RKO (cell line): ENCODE measurements around the gene ZNFX1.
"Not testable (repeated sequence)": the region's sequence is repeated elsewhere in the genome, so short reads cannot be mapped to it uniquely, and the experiment has no call there.

Source experiments
- DNase-seq: peaks from one replicate; pipeline ENCODE4 v3.0.0-alpha.2; 2016; ENCODE audit warnings: low spot score

Gene ZNFX1

GRCh38 chr20:49278036-49278817 is at the start of gene ZNFX1:
Gene ZNFX1 (minus strand): TSS chr20:49278057. CDS start chr20:49275839, 2,218 bp downstream.
- DNase-seq = peak; percentile 99

GRCh38 chr20:49326026-49326425 is 48.2 kb upstream of the ZNFX1 start:
- no peak for DNase-seq

- DNase-seq = no peak
Observed at GRCh38 chr20:49324306-49324705, 46.4 kb upstream of the ZNFX1 start.

GRCh38 chr20:49323622-49324238 is 45.9 kb upstream of the ZNFX1 start:
- peak; percentile 71 for DNase-seq

GRCh38 chr20:49320460-49320859 is 42.6 kb upstream of the ZNFX1 start:
- DNase-seq = peak; percentile 79

- no peak for DNase-seq
Observed at GRCh38 chr20:49319208-49319809, 41.5 kb upstream of the ZNFX1 start.

GRCh38 chr20:49318430-49319207 is 40.8 kb upstream of the ZNFX1 start:
- DNase-seq = no peak

GRCh38 chr20:49318091-49318429 is 40.2 kb upstream of the ZNFX1 start:
- DNase-seq = no peak

- no peak for DNase-seq
Observed at GRCh38 chr20:49316704-49317103, 38.8 kb upstream of the ZNFX1 start.

- DNase-seq = no peak
Observed at GRCh38 chr20:49315580-49315979, 37.7 kb upstream of the ZNFX1 start.

- not testable (repeated sequence) for DNase-seq
Observed at GRCh38 chr20:49314052-49314451, 36.2 kb upstream of the ZNFX1 start.

- DNase-seq = no peak
Observed at GRCh38 chr20:49313283-49313682, 35.4 kb upstream of the ZNFX1 start.

- DNase-seq = no peak
Observed at GRCh38 chr20:49312661-49313060, 34.8 kb upstream of the ZNFX1 start.

GRCh38 chr20:49310705-49311104 is 32.8 kb upstream of the ZNFX1 start:
- peak; percentile 82 for DNase-seq

- DNase-seq = no peak
Observed at GRCh38 chr20:49308875-49309274, 31.0 kb upstream of the ZNFX1 start.

GRCh38 chr20:49306903-49307620 is 29.2 kb upstream of the ZNFX1 start:
- no peak for DNase-seq

- DNase-seq = no peak
Observed at GRCh38 chr20:49303065-49303552, 25.3 kb upstream of the ZNFX1 start.

GRCh38 chr20:49297605-49298530 is 20.0 kb upstream of the ZNFX1 start:
- DNase-seq = no peak

GRCh38 chr20:49294002-49294654 is 16.3 kb upstream of the ZNFX1 start:
- not testable (repeated sequence) for DNase-seq

GRCh38 chr20:49293122-49293521 is 15.3 kb upstream of the ZNFX1 start:
- no peak for DNase-seq
